Femur (tissue), 1 donor: ENCODE results near the gene ZNF41.

Experiments used
- DNase-seq: peaks from one replicate; pipeline ENCODE4 v3.0.0-alpha.2; 2017

Gene ZNF41

DNA sequence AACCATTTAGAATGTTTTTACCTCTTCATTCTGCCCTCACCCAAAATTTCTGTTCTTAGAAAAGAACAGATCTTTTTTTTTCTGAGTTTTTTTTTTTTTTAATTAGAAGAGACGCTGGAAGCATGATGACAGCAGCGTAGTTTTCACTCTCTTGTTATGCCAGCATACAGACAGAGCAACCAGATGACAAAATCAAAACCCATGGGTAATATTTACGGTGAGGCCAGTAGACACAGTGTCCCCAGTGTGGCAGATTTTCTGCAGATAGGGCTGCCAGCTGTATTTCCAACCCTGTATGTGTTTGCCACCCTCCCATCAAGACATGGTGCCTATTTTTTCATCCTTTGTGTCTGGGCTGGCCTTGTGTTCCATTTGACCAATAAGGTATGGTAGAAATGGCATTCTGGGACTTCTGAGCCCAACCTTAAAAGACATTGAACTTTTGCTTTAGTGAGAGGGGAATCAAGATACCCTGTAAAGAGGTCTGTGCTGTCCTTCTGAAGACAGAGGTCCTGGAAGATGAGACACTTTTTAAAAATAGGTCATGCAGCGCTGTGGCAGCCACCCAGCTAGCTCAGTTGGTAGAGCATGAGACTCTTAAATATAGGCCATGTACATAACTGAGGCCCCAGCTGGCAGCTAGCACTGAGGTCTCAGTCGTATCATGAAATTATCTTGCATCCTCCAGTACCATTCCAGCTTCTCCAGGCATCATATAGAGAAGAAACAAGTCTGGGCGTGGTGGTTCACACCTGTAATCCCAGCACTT lies 6.7 kb upstream of the ZNF41 start:
- DNase-seq = peak; percentile 37

- no peak for DNase-seq
Measured at GRCh38 chrX:47484885-47485284, 1.9 kb upstream of the ZNF41 start.

- peak; percentile 68 for DNase-seq
Measured at GRCh38 chrX:47483306-47484268, 565 bp upstream of the ZNF41 start.

- no peak for DNase-seq
Measured at GRCh38 chrX:47482065-47482511, 934 bp downstream of the ZNF41 start.

DNA sequence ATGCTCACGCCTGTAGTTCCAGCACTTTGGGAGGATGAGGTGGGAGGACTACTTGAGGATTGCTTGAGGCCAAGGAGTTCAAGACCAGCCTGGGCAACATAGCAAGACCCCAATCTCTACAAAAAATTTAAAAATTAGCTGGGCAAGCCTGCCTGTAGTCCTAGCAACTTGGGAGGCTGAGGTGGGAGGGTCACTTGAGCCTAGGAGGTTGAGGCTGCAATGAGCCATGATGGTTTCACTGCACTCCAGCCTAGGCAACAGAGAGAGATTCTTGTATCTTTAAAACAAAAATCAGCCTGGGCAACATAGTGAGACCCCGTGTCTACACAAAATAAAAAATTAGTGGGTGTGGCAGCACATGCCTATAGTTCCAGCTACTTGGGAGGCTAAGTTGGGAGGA lies 1.9 kb downstream of the ZNF41 start:
- DNase-seq = no peak

- no peak for DNase-seq
Measured at GRCh38 chrX:47480576-47480975, 2.4 kb downstream of the ZNF41 start.

- no peak for DNase-seq
Measured at GRCh38 chrX:47475476-47475875, 7.5 kb downstream of the ZNF41 start.

DNA sequence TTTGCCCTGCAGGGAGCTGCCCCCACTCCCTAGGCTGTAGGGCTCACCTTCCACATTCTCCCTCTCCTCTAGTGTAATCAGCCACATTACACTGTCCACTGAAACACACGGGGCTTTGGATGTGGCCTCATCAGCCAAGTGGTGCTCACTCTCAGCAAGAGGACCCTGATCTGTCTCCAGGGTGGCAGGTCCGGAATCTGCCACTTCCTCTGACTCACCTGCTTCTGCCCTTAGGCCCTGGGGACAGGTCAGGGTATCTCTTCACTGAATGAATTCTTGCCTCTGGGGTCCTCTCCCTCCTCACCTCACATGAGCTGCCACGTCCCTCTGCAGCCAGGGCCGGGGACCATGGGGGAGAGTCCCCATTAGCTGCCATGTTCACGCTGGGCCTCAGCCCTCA lies 15.9 kb downstream of the ZNF41 start:
- no peak for DNase-seq

- no peak for DNase-seq
Measured at GRCh38 chrX:47460561-47460960, 22.5 kb downstream of the ZNF41 start.

- DNase-seq = no peak
Measured at GRCh38 chrX:47458528-47458927, 24.5 kb downstream of the ZNF41 start.

- DNase-seq = no peak
Measured at GRCh38 chrX:47456080-47456479, 26.9 kb downstream of the ZNF41 start.

DNA sequence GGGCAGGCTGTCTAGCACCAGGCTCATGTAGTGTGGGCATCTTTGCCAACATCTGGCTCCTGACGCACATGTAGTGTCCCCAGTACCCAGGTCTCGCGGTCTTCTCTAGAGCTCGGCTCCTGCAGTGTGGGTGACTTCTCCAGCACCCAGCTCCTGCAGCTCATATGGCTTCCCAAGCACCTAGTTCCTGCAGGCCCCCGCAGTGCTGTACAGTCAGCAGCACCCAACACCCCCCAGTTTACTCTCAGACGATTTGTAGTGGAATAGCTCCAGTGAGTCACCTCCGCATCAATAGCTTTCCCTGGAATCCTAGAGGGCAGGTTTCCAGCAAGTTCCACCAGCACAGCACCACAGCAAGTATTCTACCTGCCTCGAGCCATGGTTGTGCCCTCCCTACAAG lies 30.9 kb downstream of the ZNF41 start:
- DNase-seq = no peak

DNA sequence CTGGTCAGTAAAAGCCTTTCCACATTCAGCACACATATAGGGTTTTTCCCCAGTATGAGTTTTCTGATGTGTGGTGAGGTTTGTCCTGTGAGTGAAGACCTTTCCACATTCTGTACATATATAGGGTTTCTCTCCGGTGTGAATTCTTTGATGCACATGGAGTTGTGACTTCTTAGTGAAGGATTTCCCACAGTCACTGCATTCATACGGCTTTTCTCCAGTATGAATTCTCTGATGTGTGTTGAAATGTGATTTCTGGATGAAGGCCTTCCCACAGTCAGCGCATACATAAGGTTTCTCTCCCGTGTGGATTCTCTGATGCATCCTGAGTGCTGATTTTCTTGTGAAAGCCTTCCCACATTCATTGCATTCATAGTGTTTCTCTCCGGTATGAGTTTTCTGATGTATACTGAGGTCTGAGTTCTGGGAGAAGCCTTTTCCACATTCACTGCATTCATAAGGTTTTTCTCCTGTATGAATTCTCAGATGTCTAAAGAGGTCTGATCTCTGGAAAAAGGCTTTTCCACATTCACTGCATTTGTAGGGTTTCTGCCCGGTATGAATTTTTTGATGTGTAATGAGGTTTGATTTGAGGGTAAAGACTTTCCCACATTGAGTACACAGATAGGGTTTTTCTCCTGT lies 34.7 kb downstream of the ZNF41 start:
- DNase-seq = no peak

DNA sequence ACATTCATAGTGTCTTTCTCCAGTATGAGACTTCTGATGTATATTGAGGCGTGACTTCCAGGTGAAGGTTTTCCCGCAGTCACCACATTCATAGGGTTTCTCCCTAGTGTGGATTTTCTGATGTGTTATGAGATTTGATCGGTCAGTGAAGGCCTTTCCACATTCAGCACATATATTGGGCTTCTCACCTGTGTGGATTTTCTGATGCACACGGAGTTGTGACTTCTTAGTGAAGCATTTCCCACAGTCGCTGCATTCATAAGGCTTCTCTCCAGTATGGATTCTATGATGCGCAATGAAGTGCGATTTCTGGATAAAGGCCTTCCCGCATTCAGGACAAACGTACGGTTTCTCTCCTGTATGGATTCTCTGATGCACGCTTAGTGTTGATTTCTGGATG lies 35.4 kb downstream of the ZNF41 start:
- no peak for DNase-seq

DNA sequence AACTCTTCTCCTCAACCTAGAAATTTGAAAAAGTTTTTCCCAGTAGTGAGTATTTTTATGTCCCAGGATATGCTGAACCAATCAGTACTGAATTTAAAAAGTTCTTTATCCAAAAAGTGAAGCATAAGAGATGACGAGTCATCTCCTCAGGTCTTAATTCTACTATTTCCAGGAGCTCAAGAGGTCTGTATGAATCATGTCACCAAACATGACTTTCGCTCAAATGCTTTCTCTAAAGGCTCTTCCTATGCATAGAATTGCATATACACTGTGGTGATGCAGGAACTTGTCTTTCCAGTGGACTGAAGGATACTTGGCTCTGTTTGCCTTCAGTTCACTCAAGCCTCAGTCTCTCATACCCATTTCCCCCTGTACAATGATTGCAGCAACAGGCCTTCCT lies 36.1 kb downstream of the ZNF41 start:
- DNase-seq = no peak

DNA sequence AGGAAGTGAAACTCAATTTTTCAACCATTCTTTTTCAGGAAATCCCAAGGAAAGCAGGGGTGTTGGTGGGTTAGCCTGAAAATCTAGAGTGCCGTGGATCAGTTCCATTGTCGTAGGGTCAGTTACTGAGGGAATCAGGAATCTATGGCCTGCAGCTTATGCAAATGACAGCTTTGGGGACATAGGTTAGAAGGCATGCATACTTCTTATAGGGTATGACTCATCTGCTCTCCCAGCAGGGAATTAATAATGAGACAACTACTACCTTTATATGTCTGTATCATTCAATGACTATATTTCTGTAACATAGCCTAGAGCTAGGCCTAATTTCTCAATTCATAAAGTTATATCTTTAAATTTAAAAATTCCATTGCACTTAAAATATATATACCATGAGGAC lies 36.6 kb downstream of the ZNF41 start:
- no peak for DNase-seq

DNA sequence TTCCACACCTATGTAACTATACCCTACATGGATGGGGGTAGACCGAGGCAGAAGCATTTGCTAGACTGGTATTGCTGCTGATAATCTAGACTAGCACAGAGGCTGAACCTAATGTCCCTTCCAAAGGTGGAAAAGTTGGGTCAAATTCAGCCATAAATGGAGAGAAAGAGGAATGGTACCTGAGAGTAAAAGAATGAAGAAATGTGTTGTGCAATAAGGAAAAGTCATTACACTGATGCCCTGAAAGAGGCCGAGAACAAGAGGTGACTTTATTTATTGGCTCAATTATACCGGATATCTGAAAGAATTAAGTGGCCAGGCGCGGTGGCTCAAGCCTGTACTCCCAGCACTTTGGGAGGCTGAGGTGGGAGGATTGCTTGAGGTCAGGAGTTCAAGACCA lies 52.1 kb downstream of the ZNF41 start:
- no peak for DNase-seq

- DNase-seq = no peak
Measured at GRCh38 chrX:47422444-47422843, 60.6 kb downstream of the ZNF41 start.

GRCh38 chrX:47420962-47421361 lies 62.1 kb downstream of the ZNF41 start:
- no peak for DNase-seq

DNA sequence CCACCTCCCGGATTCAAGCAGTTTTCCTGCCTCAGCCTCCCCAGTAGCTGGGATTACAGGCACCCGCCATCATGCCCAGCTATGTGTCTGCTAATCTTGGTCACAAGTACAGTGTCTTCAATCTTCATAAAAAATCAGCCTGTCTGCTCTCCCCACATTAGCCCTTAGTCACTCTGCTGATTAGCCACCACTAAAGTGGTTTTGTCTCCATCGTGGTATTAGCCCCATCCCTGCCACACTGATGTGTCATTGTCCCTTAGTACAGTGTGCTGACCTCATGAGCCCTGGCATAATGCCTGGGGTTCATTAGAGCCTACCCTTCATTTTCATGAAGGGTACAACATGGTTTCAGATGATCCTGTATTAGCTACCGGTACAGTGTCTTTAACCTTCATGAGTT lies 62.8 kb downstream of the ZNF41 start:
- no peak for DNase-seq

DNA sequence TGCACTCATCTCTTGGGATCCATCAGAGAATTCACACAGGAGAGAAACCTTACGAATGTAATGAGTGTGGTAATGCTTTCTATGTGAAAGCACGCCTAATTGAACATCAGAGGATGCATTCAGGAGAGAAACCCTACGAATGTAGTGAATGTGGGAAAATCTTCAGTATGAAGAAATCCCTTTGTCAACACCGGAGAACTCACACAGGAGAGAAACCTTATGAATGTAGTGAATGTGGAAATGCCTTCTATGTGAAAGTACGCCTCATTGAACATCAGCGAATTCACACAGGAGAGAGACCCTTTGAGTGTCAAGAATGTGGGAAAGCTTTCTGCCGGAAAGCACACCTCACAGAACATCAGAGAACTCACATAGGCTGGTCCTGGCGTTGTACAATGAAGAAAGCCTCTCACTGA lies 69.8 kb downstream of the ZNF41 start:
- DNase-seq = no peak
